ENCODE measurements around the gene MSH5.

- TF ChIP-seq CTCF (conservative IDR thresholded peaks at IDR 0.05) (no peak), ZFX (IDR thresholded peaks at IDR 0.05) (no peak; the same call in 1 of the 2 replicates)
These were observed 805 bp downstream of the MSH5 start for GRCh38 chr6:31740397-31741223.

Data from C4-2B (cell line).